H1 (cell line): ENCODE measurements around the gene FGF5. TPM values are rescaled to one million over a fixed set of nuclear protein-coding genes. Genes with fewer than 3 reads are reported as not detected.

Experiments used
- ASH2L ChIP-seq: fragments of 200-600, 300-600 bp; sonication (generic); IDR thresholded peaks from one replicate; pipeline ENCODE4 v1.7.1; 2017; ENCODE audit warnings: low read length
- CHD7 ChIP-seq: fragments of 300-600 bp; sonication (generic); IDR thresholded peaks from 2 replicates; pipeline ENCODE4 v1.7.1; 2012; ENCODE audit warnings: low read length, moderate library complexity, mild to moderate bottlenecking, inconsistent platforms; ENCODE audit not compliant: insufficient replicate concordance
- SUZ12 ChIP-seq: fragments of 200-600 bp; sonication (generic); IDR thresholded peaks from 2 replicates; pipeline ENCODE4 v1.6.1; 2012; ENCODE audit warnings: mild to moderate bottlenecking, inconsistent platforms, low read length, moderate library complexity, mixed read lengths
- polyA plus RNA-seq, 7 experiments: library from polyadenylated mRNA; depleted of rRNA in 3 of 7; stranded (reverse) in 5 of 7; unstranded in 2 of 7; fragments of >200 nt in 5 of 7; fragments of 200-250 nt in 2 of 7; gene quantifications; 1 replicate in 5 of 7; 2 replicates in 1 of 7; 4 replicates in 1 of 7; pipeline versions ENCODE4 v1.2.1 to v1.2.3, GENCODE V29; 2011 to 2013; ENCODE audit warnings: missing spikeins in 2 of 7, mixed read lengths in 2 of 7
- total RNA-seq: library from RNA; stranded (reverse); fragmentation: NEBNext Ultra II Directional; extraction: Animal tissue kit (Norgen Biotek cat#: 25700); gene quantifications from 2 replicates; pipeline ENCODE4 v1.2.1, GENCODE V29; 2021

Gene FGF5
- total and polyA plus RNA-seq, 2 of the 8 experiments (the other 6 are each of a cell fraction or from before 2014, with no cell fraction given), result not detected

- TF ChIP-seq CHD7 (no peak), ASH2L (no peak), SUZ12 (no peak)
- TF ChIP-seq, all 59 proteins: peak for 0
Observed at GRCh38 chr4:80252427-80252826, 14.0 kb upstream of the FGF5 start (continued).
